ENCODE data around the gene ACTN1.

GRCh38 chr14:68946489-68946822, 32.6 kb downstream of the ACTN1 start:
- TF ChIP-seq CTCF (conservative IDR thresholded peaks at IDR 0.05; ENCODE audit: low read depth, low read length) (no peak), EZH2 (IDR thresholded peaks at IDR 0.05; ENCODE audit: borderline replicate concordance, low read depth, low read length, poor library complexity, severe bottlenecking) (no peak)
